ENCODE results near the gene CCDC146.
"Not testable (repeated sequence)": the region's sequence is repeated elsewhere in the genome, so short reads cannot be mapped to it uniquely, and the experiment has no call there.

DNA sequence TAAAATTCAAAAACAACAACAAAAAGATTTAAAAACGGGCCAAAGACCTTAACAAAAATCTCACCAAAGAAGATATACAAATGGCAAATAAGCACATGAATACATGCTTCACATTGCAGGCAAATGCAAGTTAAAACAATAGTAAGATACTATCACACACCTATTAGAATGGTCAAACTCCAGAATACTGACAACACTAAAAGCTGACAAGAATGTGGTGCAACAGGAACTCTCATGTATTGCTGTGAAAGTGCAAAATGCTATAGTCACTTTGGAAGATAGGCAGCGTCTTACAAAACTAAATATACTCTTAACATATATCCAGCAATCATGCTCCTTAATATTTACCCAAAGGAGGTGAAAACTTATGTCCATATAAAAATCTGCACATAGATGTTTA lies 16.3 kb downstream of the CCDC146 start:
- TF ChIP-seq, protein P1, sequence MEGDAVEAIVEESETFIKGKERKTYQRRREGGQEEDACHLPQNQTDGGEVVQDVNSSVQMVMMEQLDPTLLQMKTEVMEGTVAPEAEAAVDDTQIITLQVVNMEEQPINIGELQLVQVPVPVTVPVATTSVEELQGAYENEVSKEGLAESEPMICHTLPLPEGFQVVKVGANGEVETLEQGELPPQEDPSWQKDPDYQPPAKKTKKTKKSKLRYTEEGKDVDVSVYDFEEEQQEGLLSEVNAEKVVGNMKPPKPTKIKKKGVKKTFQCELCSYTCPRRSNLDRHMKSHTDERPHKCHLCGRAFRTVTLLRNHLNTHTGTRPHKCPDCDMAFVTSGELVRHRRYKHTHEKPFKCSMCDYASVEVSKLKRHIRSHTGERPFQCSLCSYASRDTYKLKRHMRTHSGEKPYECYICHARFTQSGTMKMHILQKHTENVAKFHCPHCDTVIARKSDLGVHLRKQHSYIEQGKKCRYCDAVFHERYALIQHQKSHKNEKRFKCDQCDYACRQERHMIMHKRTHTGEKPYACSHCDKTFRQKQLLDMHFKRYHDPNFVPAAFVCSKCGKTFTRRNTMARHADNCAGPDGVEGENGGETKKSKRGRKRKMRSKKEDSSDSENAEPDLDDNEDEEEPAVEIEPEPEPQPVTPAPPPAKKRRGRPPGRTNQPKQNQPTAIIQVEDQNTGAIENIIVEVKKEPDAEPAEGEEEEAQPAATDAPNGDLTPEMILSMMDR (IDR thresholded peaks at IDR 0.05; ENCODE audit: borderline replicate concordance, extremely low read depth, low read length, poor library complexity, severe bottlenecking), result not testable (repeated sequence)
- not testable (repeated sequence) for TF ChIP-seq EZH2 (IDR thresholded peaks at IDR 0.05; ENCODE audit: borderline replicate concordance, low read depth, low read length, severe bottlenecking)
